HepG2 (cell line): Measurements from ENCODE around the gene TIMM44. TPM values are rescaled to one million over a fixed set of nuclear protein-coding genes. Genes with fewer than 3 reads are reported as not detected.

Experiments
- BRF2 ChIP-seq: sonication (generic); formaldehyde crosslinking; IDR thresholded peaks from 2 replicates; pipeline ENCODE4 v1.8.1; 2022; ENCODE audit warnings: mild to moderate bottlenecking, missing genetic modification reagents
- GTF3A ChIP-seq: sonication (generic); formaldehyde crosslinking; conservative IDR thresholded peaks from 2 replicates; pipeline ENCODE4 v1.4.0; 2020; ENCODE audit warnings: mild to moderate bottlenecking, missing genetic modification reagents
- HOMEZ ChIP-seq: IDR thresholded peaks from 2 replicates; pipeline ENCODE4 v1.6.1; 2016; ENCODE audit warnings: low read depth
- MAF1 ChIP-seq: sonication (generic); formaldehyde crosslinking; IDR thresholded peaks from 2 replicates; pipeline ENCODE4 v1.5.0; 2020; ENCODE audit warnings: missing genetic modification reagents, borderline replicate concordance
- MYC ChIP-seq: sonication (generic); formaldehyde crosslinking; IDR thresholded peaks from 2 replicates; pipeline ENCODE4 v1.9.0; 2021; ENCODE audit warnings: missing genetic modification reagents, borderline replicate concordance
- RAD51 ChIP-seq: fragments of 450-650 bp; IDR thresholded peaks from 2 replicates; pipeline ENCODE4 v1.6.1; 2016; ENCODE audit warnings: borderline replicate concordance
- REPIN1 ChIP-seq: sonication (generic); formaldehyde crosslinking; IDR thresholded peaks from 2 replicates; pipeline ENCODE4 v1.8.0; 2022; ENCODE audit warnings: missing genetic modification reagents, low read depth, mild to moderate bottlenecking, borderline replicate concordance
- SNRNP70 ChIP-seq: fragments of 200-400 bp; formaldehyde crosslinking; IDR thresholded peaks from 2 replicates; pipeline ENCODE4 v1.6.1; 2017; ENCODE audit warnings: mild to moderate bottlenecking, low read depth, low read length, moderate library complexity
- TBL1XR1 ChIP-seq: fragments of 150-350 bp; IDR thresholded peaks from 2 replicates; pipeline ENCODE4 v1.6.1; 2014; ENCODE audit warnings: borderline replicate concordance, low read length; ENCODE audit not compliant: partially characterized antibody
- ZBED4 ChIP-seq: sonication (generic); formaldehyde crosslinking; IDR thresholded peaks from 2 replicates; pipeline ENCODE4 v1.4.0; 2020; ENCODE audit warnings: missing genetic modification reagents, borderline replicate concordance
- ZBTB10 ChIP-seq: sonication (generic); formaldehyde crosslinking; IDR thresholded peaks from 2 replicates; pipeline ENCODE4 v1.4.0; 2020; ENCODE audit warnings: missing genetic modification reagents, borderline replicate concordance
- ZFP82 ChIP-seq: sonication (generic); formaldehyde crosslinking; IDR thresholded peaks from 2 replicates; pipeline ENCODE4 v1.5.1; 2020; ENCODE audit warnings: mild to moderate bottlenecking, missing genetic modification reagents, borderline replicate concordance
- ZNF12 ChIP-seq: sonication (generic); formaldehyde crosslinking; IDR thresholded peaks from 2 replicates; pipeline ENCODE4 v1.5.0; 2020; ENCODE audit warnings: missing genetic modification reagents
- ZNF24 ChIP-seq: fragments of 450-650 bp; IDR thresholded peaks from 2 replicates; pipeline ENCODE4 v1.6.1; 2017; ENCODE audit warnings: antibody characterized with exemption, mild to moderate bottlenecking
- ZNF34 ChIP-seq: sonication (generic); formaldehyde crosslinking; IDR thresholded peaks from 2 replicates; pipeline ENCODE4 v1.4.0; 2020; ENCODE audit warnings: mild to moderate bottlenecking, missing genetic modification reagents, borderline replicate concordance
- ZNF44 ChIP-seq: sonication (generic); formaldehyde crosslinking; IDR thresholded peaks from 2 replicates; pipeline ENCODE4 v1.5.1; 2020; ENCODE audit warnings: mild to moderate bottlenecking, missing genetic modification reagents
- ZNF549 ChIP-seq: sonication (generic); formaldehyde crosslinking; IDR thresholded peaks from 2 replicates; pipeline ENCODE4 v1.5.0; 2020; ENCODE audit warnings: missing genetic modification reagents
- ZNF556 ChIP-seq: sonication (generic); formaldehyde crosslinking; IDR thresholded peaks from 2 replicates; pipeline ENCODE4 v1.4.0; 2020; ENCODE audit warnings: mild to moderate bottlenecking, missing genetic modification reagents, borderline replicate concordance
- ZNF740 ChIP-seq: sonication (generic); formaldehyde crosslinking; IDR thresholded peaks from 2 replicates; pipeline ENCODE4 v1.4.0; 2020; ENCODE audit warnings: missing genetic modification reagents
- ZNF772 ChIP-seq: sonication (generic); formaldehyde crosslinking; IDR thresholded peaks from 2 replicates; pipeline ENCODE4 v1.5.0; 2020; ENCODE audit warnings: mild to moderate bottlenecking, missing genetic modification reagents
- polyA plus RNA-seq, 8 experiments: library from polyadenylated mRNA; depleted of rRNA in 3 of 8; stranded (reverse) in 7 of 8; unstranded in 1 of 8; fragments of >200 nt; fragmentation: Illumina TruSeq in 4 of 8; extraction: Trizol in 4 of 8; gene quantifications; 2 replicates each; pipeline versions ENCODE4 v1.2.1 to v1.2.3, GENCODE V29; 2011 to 2016; ENCODE audit warnings: low read depth in 4 of 8, missing spikeins in 1 of 8, mixed read lengths in 1 of 8; ENCODE audit not compliant: insufficient read depth in 1 of 8
- total RNA-seq, 5 experiments: library from RNA; depleted of rRNA; stranded (reverse); fragments of >200 nt; fragmentation: Illumina TruSeq; extraction: Trizol; gene quantifications; 2 replicates each; pipeline ENCODE4 v1.2.3, GENCODE V29; 2016; ENCODE audit warnings: low read depth in 1 of 5

Gene TIMM44
- total and polyA plus RNA-seq, 2 of the 13 experiments (the other 11 are each of a cell fraction or from before 2014, with no cell fraction given) = 42.9 to 72.6 TPM

GRCh38 chr19:7916103-7916954, 27.1 kb downstream of the TIMM44 start (continued):
- TF ChIP-seq HOMEZ (CRISPR knock-in tag) = no peak
- peak; percentile 48 for TF ChIP-seq MYC
- TF ChIP-seq ZNF12 (CRISPR knock-in tag) = no peak
- no peak for TF ChIP-seq REPIN1 (CRISPR knock-in tag)
- peak; percentile 54; the same call in 1 of the 2 replicates for TF ChIP-seq ZNF772 (CRISPR knock-in tag)
- no peak for TF ChIP-seq GTF3A
- no peak for TF ChIP-seq ZFP82 (CRISPR knock-in tag)
- TF ChIP-seq ZBTB10 (CRISPR knock-in tag) = no peak
- TF ChIP-seq RAD51 = no peak
- TF ChIP-seq TBL1XR1 = no peak
- TF ChIP-seq ZNF740 (CRISPR knock-in tag) = no peak
- no peak for TF ChIP-seq MAF1 (CRISPR knock-in tag)
- TF ChIP-seq BRF2 = no peak
- TF ChIP-seq ZNF556 (CRISPR knock-in tag) = peak; percentile 70; the same call in 1 of the 2 replicates
- TF ChIP-seq ZBED4 = no peak
- no peak for TF ChIP-seq ZNF34 (CRISPR knock-in tag)
- TF ChIP-seq SNRNP70 = no peak
- TF ChIP-seq ZNF549 (CRISPR knock-in tag) = no peak
- TF ChIP-seq ZNF44 (CRISPR knock-in tag) = no peak
- no peak for TF ChIP-seq ZNF24
